Limb (tissue), 2 donors: ENCODE data around the gene NR2F1.

Source experiments
- DNase-seq, 2 donors: peaks; one replicate each; pipeline ENCODE4 v3.0.0-alpha.2; 2016; ENCODE audit errors: extremely low spot score in 2 of 2

The NR2F1 gene

DNA sequence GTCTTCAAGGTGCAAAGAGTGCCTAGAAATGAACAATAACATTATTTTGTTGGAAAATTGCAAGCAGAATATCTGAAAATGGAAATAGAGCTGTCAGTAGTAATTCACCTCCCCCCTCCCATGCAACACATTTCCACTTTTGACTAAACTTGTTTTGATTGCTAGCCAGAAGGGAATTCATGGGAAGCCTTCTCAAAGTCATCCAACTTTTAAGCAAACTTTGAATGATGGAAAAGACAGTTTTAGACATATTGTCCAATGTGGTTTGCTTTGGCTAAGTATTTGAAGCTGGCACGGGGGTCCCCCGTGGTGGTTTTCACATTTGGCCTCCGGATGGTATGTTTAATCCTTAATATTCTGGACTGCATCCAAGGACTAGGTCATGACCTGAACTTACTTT, 7.5 kb downstream of the NR2F1 start:
- DNase-seq: no peak

DNA sequence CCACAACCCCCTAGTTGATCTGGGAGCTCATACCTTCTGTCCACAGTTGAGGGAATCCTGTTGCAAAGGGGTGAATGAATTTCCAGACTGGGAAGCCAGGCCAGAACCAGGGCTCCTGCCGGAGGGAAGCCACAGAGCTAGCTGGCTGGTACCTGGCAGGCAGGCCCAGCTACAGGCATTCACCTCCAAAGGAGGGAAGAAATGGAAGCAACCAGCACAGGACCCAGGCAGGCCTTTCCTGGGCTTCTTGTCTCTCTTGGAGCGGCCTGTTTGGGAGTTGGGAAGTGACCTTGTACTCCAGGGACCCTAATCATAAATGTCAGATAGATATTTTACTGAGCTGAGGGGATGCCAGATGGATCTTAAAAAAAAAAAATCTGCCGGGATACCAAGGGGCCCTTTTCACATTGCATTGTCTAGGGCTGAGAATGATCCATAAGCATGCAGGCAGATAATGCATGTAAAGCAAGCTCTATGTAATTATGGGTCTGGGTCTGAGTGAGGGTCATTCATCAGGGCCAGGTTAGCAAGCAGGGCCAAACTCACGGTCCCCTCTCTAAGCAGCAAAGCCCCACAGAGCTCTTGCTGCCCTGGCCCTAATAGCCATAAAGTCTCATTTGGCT, 8.4 kb downstream of the NR2F1 start:
- no peak for DNase-seq

DNA sequence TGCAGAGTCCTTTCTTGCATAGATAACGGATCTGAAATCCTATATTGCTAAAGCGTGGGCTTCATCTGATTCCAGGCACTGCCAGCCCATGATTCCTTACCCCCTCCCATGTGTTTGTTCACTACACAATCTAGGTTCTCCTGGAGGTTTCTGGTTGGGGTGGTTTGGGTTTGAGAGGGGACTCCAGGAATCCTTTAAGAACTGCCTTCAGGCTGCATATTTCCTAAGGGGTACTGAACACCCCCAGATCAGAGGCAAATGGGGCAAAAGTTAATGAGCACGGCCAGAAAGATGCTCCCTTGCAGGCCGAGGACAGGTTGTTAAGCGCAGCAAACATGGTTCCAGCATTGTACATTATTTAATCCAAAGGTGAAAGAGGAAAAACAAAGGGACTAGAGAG, 9.9 kb downstream of the NR2F1 start:
- no peak for DNase-seq

DNA sequence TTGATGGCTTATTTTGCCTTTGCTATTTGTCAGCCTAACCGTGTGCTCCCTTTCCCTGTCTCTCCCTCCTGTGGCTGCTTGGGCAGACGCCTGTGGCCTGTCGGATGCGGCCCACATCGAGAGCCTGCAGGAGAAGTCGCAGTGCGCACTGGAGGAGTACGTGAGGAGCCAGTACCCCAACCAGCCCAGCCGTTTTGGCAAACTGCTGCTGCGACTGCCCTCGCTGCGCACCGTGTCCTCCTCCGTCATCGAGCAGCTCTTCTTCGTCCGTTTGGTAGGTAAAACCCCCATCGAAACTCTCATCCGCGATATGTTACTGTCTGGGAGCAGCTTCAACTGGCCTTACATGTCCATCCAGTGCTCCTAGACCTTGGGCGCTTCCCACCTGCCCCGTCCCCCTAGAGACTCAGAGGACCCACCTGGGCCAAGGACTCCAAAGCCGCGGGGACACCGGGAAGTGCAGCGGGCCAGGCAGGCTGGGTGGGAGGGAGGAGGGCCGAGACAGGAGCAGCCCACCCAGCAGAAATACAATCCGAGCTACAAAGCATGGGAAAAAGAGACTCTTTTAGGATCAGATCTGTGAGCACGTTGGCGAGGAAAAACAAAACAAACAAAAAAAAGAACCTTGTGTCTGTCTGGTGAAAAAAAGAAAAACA, 10.6 kb downstream of the NR2F1 start:
- peak in 1 of 2 donors; percentile 47 for DNase-seq

DNA sequence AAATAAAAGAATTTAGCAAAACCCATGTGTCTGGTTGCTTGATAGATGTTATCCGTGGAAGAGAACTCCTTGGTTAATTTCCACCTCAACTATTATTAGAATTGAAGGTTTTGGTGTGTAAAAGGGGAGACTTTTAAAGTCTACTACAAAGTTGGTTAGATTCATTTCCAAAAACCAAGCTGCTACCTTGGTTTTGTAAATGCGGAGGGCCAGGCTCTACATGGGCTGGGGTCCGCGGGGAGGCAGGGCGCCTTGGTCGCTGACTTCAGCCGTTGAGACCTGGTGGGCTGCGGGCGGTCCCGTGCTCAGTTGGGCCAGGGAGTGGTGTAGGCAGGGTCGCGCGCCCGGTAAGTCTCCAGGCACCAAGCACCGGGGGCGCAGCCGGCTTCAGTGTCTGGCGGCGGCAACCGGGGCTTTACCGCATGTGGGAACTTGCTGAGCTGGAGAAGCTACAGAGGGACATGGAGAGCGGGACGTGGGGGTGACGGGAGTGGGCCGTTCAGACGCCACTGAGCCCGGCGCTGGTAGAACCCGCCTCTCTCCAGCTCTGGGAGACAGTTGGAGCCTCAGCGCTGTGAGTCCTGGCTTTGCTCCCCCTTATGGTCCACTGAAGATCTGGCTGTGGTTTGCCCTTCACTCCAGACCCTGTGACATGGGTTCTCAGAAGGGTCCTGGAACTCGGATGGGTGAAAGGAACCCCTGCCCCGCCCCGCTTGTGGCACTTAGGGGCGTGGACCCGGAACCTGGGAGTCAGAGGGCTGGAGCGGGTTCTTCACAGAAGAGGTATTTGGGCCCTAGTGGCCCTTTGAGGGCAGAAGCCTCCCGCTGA, 11.8 kb downstream of the NR2F1 start:
- DNase-seq: peak in 1 of 2 donors; percentile 51

DNA sequence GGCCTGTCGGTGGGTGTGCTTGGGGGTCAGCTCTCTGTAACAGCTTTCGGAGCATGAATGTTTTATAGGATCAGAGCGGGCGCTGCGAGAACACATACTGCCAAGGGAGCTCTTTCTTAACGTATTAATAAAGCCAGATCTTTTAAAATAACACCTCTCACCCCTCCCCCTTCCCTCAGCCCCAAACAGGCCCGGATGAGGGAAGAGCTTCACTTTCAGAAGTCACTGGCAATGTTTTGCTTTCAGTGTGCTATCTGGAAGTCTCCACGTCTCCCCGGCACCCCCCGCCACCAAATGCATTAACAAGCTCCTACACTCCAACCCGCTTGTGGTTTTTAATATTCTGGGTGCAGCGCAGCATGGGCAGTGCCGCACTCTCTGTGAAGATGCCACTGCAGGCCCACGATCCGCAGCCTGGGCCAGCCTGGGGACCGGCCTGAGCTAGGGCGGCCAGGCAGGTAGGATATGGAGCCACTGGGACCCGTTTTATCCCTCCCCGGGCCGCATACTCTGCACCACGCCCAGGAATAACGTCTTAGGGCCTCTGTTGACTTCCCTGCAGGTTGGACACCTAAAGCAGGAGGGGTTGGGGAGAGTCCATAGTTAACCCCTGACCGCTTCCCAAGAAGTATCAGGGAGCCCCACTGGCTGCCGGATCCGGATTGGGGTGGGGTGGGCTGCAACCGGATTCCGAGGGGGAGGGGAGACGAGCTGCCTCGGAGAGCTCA, 12.6 kb downstream of the NR2F1 start:
- peak in 1 of 2 donors; percentile 37 for DNase-seq

DNA sequence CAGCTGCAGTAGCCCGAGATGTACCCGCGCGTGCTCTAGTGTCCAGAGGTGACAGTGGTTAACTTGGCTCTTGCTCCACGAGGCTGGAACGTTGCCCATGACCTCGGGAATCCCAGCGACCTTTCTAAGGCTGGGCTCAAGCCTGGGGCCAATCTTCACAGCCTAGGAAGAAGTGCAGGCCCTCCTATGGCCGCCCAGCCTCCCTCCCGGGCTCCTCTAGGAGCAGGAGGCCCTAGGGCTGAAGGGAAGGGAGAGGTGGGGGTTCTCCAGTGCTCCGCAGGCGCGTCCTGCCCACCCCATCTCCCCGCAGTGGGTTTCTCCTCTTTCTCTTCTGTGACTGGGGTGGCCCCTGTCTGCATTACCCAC, 13.3 kb downstream of the NR2F1 start:
- peak in 1 of 2 donors; percentile 30 for DNase-seq

DNA sequence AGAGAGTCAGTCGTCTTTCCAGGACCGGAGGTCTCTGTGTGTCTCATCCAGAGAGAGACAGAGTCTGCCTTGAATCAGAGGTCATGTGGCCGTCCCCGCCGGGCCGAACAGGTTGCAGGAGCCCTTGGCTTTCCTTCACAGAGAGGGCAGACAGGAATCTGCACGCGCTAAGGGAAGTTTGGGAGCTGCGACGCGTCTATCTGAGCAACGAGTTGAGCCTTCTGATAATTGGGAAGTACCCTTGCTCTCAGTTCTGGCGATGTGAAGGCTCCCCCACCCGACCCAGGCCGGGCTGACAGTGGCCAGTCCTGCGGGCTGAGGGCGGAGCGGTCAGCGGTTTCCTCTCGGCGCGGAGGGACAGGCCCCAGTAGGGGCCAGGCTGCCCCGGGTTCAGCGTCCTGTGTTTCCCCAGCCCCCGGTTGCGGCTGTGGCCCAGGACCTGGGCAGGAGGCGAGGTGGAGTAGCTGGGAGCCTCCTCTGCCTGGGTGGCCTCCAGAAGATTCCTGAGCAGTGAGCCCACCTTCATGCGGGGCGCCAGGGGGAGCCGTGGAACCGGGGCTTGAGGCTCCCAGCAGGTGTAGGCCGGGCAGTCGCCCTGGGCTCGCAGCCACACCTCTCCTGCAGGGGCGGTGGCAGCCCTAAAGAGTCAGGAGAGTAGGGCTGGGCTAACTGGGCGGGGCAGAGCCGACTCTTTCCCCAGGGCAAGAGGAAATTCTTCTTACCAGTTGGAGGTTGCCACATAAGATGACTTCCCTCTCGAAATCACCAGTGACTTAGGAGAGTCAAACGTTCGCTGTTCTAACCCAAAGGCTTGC, 13.9 kb downstream of the NR2F1 start:
- DNase-seq: peak in 1 of 2 donors; percentile 38

DNA sequence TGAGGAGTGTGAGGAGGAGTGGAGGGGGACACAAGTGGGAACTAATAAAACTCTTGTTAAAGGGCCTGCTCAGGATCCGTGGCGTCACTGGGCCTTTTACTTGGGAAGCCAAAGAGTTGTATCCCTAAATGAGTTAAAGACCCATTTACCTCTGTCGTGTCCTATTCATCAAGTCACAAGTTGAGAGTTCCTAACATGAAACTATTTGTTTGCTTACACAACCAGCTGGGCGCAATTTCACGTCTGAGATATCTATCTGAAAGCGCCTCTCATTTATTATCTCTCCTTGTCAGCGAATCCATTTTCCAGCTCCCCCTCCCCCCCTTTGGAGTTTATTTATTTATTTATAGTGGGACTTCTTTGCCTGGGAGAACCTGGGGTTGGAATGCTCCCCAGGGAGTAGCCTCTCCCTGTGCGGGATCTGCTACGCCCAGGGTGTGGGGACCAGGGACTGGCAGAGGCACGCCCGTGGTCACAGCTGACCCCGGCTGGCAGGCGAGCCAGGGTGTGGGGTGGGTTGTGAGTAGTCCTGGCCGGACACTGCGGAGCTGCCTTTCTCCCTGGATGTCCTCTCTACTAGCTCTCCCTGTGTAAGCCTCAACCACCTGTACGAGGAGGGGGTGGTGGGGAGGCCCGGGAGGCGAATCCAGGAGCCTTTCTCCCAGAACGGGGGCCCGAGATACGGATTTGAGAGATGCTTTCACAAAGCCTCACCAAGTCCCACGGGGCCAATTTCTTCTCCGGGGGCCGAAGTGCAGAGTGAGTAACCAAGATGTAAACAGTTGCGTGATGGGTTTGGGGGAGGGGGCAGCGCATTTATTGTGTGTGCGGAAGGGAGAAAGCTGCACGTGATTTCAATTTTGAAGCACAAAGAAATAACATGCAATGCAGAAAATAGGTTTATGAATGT, 15.3 kb downstream of the NR2F1 start:
- DNase-seq: peak in 1 of 2 donors; percentile 54

DNA sequence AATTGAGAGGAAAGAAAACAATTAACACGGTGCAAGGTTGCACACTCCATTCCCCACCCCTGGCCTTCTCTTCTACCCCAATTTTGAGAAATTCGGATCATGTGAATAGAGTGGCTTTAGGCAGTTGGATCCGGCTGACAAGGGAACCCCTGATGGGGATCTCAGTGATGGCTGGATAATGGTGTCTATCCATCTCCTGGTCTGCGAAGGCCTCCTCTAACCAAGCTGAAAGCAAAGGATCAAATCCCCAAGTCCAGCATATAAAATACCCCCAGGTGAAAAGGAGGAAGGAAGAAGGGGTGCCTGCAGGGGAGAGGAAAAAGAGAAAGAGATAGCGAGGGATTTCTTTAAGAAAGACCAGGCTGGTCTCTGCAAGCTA, 16.0 kb downstream of the NR2F1 start:
- DNase-seq: peak in 1 of 2 donors; percentile 44

DNA sequence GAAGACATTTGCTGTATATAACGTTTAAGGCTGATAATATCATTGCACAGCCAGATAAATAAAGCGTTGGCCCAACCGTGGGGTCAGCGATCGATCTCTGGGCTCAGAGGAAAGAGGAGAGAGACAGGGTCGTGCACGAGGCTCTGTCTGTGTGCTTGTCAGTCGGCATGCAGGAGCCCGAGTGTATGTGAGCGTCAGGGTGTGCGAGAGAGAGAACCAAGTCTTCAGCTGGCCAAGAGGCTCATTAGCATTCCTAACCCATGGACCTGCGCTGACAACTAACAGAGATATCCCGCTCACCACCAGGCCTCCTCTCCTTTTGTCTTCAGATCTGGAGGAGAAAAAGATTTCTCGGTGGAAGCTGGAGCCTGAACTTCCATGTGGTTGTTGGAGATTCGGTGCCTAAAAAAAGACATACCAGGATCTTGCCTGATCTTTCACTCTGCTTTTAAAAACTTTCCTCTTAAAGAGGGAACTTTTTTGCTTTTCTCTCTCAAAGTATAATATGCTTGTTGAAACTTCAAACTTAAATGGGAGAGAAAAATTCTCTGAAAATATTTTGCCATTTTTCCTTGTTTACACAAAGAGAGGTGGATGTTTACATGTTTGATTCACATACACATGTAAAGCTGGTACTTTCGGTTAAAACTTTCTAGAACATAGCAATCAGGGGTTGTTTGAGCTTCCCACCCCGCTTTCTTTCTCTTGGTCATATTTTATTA, 16.5 kb downstream of the NR2F1 start:
- peak in 1 of 2 donors; percentile 58 for DNase-seq

DNA sequence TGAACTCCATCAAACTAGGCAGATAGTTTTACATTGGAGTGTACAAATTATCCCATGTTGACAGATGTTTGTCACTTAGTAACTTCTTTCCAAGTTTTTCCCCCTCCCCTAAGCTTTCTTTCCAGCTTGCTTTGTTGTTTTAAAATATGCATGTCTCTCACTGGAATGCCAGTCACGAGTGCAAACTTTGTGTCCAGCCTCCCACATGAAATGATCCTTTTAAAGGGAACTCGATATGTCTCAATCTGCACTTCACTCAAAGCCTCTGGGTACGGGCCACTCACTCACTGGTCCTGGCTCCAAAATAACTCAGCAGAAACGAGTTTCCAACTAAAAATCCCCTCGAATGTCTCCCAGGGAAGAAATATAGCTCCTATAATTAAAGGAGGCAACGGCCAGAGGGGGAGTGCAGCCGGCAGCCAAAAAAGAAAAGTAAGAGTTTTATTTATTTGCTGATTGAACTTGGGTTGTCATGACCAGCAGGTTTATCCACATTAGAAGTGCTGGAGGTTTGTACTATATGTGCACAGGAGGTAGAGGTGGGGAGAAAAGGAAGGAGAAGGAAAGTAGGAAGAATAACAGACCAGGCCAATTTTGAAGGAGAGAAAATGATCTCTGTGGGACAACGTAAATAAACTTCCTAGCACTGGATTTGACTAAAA, 17.5 kb downstream of the NR2F1 start:
- no peak for DNase-seq

DNA sequence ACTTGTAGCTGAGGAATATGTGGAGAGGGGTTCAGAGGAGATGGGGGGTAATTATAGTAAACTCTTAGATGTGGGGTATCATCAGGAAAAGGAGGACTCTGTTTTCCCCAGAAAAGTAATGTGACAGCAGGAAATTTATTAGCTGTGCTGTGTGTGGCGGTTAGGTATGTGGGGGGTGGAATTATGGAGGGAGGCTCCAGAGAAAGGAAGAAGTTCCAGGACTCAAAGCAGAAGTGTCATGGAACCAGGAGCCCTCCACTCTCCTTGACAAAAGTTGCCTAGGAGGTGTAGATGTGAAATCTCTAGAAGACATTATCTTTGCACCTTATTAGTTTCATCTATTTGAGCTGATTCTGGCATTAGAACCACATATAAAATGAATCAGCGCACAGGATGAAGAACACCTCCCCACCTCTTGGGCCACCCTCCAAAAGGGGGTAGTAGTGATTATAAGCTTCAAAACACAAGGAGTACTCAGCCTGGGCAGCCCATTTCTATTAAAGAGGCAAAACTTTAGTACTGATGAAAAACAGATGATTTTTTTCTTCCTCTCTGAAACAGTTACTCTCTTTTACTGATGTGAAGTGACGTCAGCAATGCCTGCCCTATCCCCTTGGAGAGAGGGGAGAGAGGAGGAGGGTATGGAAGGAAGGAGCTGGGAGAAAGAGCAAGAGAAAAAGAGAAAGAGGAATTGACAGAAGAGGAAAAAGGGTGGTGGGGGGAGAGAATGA, 18.2 kb downstream of the NR2F1 start:
- DNase-seq: no peak

DNA sequence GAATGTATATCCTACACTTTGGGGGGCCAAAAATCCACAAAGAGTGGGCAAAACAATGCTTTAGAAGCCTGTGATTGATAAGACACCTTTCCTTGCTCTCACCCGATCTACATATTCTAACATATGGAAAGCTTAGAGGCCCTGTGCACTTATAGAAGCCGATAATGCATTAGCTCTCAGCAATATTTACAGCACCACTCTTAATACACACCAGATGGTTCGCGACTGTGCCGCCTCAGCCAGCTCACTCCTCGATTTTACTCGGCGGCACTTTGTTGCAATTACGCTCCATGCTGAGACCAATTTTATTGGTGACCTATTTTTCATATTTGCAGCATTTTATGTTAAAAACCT, 18.8 kb downstream of the NR2F1 start:
- peak in 1 of 2 donors; percentile 45 for DNase-seq

DNA sequence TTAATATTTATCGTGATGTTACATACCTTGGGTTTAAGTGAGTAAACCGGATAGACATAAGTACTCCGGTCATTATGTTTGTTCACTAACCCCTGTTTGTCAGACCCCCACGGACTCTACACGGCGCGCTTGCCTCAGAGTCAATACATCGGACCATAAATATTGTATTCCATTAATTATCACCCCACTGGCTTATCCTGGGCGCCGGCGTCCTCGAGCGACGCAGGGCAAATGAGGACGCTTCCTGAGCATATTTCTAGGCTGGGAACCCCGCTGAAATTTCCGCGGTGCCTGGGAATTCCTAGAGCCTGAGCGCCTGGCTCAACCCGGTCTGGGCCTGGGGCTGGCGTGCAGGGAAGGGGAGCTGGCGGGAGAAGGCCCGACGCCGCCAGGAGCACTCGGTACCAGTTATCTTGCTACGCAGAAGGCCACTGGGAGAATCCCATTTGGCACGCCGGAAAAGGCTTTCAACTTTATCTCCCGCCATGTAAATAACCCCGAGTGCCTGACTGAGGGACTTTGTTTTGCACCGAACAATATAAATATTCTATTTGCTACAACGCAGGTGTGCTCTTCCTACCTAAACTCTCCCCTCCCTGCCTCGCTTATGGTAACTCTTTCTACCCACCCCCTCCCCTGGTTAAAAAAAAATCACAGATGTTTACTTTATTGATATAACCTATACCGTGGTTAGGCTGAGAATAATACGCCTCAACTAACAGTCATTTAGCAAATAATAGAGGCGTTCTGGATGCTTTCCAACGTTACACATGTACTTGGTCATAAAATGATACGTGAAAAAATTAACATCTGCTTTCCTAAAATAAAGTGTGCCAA, 19.4 kb downstream of the NR2F1 start:
- DNase-seq: peak in 1 of 2 donors; percentile 57

DNA sequence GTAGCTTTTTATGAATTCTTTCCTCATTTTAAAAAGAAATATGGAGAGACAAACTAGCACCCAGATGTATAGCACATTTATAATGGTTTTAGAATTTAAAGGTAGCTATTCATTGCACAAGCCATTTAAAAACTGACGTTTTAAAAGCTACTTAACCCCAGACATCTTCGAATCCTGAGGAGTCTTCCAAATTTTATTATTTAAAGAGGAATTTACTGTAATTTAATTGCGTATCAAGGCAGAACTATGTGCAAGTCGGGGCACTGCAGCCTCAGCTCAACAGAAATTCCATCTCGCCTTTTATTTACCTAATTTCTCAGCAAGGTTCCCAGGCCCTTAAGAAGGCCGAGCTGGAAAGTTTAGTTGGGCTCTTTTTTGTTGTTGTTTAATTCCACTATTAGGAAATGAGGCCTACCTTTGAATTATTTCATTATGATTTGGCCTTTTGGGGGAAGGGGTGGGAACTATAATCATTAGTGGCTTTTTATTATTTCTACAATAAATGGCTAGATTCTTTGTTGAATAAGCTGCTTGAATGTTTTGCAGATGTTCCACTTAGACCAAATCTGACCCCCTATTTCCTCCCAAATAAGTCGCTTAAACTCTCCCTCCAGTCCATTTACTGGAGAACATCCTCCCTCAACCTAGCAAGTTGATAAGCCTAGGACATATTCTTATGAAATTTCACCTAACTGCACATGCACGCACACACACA, 20.2 kb downstream of the NR2F1 start:
- no peak for DNase-seq
